22Rv1 (cell line): ENCODE data around the gene SLCO3A1.

Experiments used
- ZFX ChIP-seq: fragments of 450-650 bp; IDR thresholded peaks from 2 replicates; pipeline ENCODE4 v1.6.1; 2017; ENCODE audit warnings: antibody characterized with exemption, borderline replicate concordance
- TF ChIP-seq, protein P1 (sequence below): fragments of 450-650 bp; IDR thresholded peaks from 2 replicates; pipeline ENCODE4 v1.5.1; 2017; ENCODE audit warnings: mild to moderate bottlenecking

DNA sequence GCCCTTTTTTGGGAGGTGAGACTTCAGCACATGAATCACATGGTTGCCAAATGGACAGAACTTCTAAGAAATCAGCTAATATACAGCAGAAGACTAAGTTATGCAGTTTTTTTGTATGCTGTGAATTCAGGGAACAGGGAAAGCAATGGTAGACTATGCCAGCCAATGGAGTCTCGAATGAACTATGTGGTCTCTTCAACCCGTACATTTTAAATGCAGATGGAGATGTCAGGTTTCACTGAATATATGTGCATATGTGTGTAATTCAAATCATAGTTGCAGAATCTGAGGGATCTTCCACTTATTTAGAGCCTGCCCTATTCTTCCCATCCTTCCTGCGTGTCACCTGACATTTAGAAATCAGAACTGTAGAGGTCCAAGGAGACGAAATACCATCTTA lies 187.9 kb downstream of the SLCO3A1 start:
- TF ChIP-seq, protein P1, sequence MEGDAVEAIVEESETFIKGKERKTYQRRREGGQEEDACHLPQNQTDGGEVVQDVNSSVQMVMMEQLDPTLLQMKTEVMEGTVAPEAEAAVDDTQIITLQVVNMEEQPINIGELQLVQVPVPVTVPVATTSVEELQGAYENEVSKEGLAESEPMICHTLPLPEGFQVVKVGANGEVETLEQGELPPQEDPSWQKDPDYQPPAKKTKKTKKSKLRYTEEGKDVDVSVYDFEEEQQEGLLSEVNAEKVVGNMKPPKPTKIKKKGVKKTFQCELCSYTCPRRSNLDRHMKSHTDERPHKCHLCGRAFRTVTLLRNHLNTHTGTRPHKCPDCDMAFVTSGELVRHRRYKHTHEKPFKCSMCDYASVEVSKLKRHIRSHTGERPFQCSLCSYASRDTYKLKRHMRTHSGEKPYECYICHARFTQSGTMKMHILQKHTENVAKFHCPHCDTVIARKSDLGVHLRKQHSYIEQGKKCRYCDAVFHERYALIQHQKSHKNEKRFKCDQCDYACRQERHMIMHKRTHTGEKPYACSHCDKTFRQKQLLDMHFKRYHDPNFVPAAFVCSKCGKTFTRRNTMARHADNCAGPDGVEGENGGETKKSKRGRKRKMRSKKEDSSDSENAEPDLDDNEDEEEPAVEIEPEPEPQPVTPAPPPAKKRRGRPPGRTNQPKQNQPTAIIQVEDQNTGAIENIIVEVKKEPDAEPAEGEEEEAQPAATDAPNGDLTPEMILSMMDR: no peak
- TF ChIP-seq ZFX: no peak
